ENCODE data around the gene CGB1.
A peak's percentile ranks its signal among the peaks of the same experiment; 100 is the strongest.
"Not testable (repeated sequence)": the region's sequence is repeated elsewhere in the genome, so short reads cannot be mapped to it uniquely, and the experiment has no call there.

CGB1 gene

DNA sequence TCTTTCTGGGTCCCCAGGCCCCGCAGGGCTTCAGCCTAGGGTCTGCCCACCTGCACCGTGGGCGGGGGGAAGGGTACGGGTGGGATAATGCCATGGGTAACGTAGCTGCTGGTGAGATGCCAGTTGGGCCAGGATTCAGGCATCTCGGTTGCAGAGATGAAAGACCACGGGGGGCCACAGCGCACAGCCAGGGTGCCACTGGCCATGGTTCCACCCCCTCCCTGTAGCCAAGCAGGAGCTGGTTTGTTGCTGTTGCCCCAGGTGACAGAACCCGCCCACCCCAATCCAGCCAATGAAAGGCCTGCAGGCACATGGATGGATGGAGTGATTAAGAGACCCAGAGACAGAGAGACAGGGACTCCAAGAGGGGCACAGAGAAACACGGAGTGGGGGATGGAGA is 21.9 kb upstream of the CGB1 start:
- ATAC-seq (no peak), DNase-seq (peak; percentile 36)

DNA sequence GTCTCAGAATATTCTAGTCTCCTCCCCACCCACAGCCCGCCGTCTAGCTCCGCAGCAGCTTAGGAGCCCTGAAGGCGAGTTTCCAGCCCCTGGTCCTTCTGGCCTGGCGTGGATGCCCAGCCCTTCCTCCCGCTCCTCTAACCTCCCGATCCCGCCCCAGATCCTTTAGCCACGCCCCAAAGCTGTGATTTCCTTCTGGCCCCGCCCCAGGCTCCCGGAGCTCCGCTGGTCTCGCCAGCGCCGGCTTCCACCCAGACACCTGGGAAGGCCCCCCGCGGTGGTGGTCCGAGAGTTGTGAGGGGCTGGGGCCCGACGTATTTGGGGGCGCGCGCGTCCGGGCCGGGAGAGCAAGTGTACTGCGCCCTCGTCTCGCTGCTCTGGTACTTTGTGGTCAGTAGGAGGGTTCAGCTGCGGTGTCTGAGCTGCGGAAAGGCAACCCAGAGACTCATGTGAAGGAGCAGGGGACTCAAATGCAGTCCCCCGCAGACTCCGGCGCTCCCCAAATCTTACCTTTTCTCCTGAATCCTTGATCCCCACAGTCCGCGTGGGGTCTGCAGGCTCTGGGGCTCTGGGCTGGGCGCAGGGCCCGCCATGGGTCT is 21.0 kb upstream of the CGB1 start, which contains the start of gene CGB7:
Gene CGB7, minus strand, starts transcription at position 114 of the 599 bp plus-strand sequence. CDS start 2,374 bp downstream, outside the sequence.
- peak; percentile 56 for DNase-seq
- peak; percentile 41 for ATAC-seq

DNA sequence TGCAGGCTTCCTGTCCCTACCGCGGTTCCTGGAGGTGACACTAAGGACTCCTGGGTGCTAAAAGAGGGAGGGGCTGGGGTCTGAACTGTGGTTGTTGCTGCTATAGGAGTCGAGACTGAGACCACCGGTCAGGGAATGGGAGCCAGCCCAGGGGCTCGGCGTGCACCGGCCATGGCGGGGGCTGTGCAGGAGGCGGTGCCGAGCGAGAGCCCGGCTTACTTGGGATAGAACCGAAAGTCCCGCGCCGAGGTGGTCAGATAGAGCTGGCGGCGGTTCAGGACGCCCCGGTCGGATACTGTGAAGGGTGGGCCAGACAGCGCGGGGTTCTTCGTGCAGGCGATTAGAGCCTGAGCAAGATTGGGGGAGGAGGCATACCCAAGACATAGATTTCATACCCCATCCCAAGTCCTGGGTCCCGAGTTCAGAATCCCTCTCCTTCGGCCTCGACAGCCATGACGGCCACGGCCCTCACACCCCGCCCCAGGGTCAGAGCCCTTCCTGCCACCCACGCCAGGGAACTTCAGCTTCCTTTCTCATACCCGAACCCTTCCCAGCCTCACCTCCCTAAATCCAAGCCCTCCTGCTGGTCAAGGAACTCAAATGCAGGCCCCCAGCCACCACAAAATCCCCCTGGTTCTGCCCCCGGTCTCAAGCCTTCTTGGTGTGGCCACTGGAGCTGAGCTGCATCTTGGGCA is 20.4 kb upstream of the CGB1 start:
- DNase-seq, ATAC-seq: not testable (repeated sequence)

- ATAC-seq (peak; percentile 68), DNase-seq (peak; percentile 68)
Measured at GRCh38 chr19:49056101-49056901, 19.6 kb upstream of the CGB1 start.

DNA sequence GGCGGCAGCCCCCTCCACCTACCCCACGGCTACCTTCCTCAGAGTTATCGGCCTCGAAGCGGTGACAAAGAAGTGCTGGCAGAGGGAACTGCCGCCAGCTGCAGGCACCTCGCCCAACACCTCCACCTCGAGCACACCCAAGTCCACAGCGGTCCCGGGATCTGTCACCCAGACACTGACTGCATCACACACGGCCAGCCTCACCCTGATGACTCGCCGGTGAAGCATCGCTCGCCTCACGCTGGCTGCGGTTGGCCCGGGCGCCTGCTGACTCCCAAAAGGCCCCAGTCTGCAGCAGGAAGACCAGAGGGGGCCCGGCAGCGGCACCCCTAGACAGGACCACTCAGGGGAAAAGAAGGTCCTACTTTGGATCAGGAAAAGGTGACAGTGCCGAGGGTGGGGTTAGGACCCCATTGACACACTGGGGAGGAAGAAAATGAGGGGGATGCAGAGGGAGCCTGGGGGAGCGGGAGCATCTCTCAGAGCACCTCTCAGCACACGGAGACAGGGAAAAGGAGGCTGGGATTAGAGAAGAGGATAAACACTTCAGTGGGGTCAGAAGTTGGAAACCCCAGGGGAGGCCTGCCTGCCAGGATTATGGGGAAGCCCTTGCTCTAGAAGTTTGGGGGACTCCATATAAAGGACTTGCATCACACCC is 13.8 kb upstream of the CGB1 start:
- DNase-seq, ATAC-seq: not testable (repeated sequence)

DNA sequence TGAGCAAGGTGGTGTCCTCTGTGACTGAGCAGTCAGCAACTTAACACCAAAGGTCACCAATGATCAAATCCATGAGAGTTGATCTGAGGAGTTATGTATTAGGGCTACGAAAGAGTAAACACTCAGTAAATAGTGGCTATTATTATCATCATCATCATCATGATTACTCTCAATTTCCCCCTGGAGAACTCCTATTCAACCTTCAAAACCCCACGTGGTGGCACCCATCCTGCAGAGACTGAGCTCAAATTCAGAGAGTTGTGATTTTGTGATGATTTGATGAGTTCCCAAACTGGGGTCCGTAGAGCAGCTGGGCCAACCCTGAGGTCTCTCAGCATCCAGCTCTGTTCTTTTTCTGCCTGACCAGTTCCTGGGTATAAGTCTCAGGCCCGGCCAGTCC is 13.1 kb upstream of the CGB1 start:
- not testable (repeated sequence) for DNase-seq, ATAC-seq

GRCh38 chr19:49049011-49049410 is 12.3 kb upstream of the CGB1 start, which contains the start of gene CGB8:
CGB8 (minus strand) TSS chr19:49049111; CDS start chr19:49048739, 372 bp downstream.
- DNase-seq, ATAC-seq: not testable (repeated sequence)

DNA sequence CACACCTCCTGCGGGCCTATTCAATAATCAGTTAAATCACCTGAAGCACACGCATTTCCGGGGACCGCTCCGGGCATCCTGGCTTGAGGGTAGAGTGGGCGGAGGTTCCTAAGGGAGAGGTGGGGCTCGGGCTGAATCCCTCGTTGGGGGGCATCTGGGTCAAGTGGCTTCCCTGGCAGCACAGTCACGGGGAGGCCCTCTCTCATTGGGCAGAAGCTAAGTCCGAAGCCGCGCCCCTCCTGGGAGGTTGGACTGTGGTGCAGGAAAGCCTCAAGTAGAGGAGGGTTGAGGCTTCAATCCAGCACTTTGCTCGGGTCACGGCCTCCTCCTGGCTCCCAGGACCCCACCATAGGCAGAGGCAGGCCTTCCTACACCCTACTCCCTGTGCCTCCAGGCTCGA is 6.9 kb upstream of the CGB1 start, which contains the start of gene CGB5:
Gene CGB5, plus strand, starts transcription at position 301 of the 400 bp plus-strand sequence. CDS start 362 bp downstream, outside the sequence.
- not testable (repeated sequence) for DNase-seq, ATAC-seq

DNA sequence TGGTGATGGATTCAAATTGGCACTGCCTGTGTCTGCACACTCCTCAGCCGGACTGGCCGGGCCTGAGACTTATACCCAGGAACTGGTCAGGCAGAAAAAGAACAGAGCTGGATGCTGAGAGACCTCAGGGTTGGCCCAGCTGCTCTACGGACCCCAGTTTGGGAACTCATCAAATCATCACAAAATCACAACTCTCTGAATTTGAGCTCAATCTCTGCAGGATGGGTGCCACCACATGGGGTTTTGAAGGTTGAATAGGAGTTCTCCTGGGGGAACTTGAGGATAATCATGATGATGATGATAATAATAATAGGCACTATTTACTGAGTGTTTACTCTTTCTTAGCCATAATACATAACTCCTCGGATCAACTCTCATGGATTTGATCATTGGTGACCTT is 6.0 kb upstream of the CGB1 start:
- ATAC-seq, DNase-seq: not testable (repeated sequence)

DNA sequence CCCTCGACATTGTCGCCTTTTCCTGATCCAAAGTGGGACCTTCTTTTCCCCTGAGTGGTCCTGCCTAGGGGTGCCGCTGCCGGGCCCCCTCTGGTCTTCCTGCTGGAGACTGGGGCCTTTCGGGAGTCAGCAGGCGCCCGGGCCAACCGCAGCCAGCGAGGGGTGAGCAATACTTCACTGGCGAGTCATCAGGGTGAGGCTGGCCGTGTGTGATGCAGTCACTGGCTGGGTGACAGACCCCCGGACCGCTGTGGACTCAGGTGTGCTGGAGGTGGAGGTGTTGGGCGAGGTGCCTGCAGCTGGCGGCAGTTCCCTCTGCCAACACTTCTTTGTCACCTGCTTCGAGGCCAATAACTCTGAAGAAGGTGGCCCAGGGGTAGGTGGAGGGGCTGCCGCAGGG is 5.5 kb upstream of the CGB1 start:
- DNase-seq, result no peak
- ATAC-seq, result no peak

- not testable (repeated sequence) for ATAC-seq, DNase-seq
Measured at GRCh38 chr19:49039736-49040135, 3.0 kb upstream of the CGB1 start.

DNA sequence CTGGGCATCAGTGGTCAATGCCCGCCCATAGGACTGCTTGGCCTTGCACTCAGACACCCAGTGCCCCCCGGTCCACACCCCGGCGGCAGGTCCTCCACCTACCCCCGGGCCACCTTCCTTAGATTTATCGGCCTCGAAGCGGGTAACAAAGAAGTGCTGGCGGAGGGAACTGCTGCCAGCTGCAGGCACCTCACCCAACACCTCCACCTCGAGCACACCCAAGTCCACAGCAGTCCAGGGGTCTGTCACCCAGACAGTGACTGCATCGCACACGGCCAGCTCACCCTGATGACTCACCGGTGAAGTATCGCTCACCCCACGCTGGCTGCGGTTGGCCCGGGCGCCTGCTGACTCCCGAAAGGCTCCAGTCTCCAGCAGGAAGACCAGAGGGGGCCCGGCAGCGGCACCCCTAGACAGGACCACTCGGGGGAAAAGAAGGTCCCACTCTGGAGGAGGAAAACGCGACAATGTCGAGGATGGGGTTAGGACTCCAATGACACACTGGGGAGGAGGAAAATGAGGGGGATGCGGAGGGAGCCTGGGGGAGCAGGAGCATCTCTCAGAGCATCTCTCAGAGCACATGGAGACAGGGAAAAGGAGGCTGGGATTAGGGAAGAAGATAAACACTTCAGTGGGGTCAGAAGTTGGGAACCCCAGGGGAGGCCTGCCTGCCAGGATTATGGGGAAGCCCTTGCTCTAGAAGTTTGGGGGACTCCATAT is 2.0 kb upstream of the CGB1 start:
- not testable (repeated sequence) for ATAC-seq, DNase-seq

- not testable (repeated sequence) for ATAC-seq, DNase-seq
Measured at GRCh38 chr19:49038111-49038510, 1.4 kb upstream of the CGB1 start.

DNA sequence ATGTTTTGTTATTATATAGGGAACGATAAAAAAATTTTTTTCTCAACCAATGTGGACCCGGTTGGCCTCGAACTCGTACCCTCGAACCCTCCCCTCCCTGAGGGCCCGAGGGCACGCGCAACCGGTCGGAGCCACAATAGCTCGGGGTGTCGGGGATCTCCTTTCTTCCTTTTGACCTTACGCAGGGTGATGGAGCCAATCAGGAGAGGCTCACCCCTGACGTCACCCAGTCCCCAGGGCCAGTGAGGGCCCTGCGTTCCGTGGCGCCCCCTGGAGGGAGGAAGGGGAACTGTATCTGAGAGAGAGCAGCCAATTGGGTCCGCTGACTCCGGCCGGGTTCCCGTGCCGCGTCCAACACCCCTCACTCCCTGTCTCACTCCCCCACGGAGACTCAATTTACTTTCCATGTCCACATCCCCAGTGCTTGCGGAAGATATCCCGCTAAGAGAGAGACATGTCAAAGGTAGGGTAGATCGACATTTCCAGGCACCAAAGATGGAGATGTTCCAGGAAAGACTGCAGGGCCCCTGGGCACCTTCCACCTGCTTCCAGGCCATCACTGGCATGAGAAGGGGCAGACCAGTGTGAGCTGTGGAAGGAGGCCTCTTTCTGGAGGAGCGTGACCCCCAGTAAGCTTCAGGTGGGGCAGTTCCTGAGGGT is 4.9 kb downstream of the CGB1 start, which contains the start of gene CGB2:
Gene CGB2, plus strand, starts transcription at position 249 of the 660 bp plus-strand sequence. Its CDS starts 206 bp downstream, at position 455.
- peak; percentile 76 for ATAC-seq
- DNase-seq, result peak; percentile 79

DNA sequence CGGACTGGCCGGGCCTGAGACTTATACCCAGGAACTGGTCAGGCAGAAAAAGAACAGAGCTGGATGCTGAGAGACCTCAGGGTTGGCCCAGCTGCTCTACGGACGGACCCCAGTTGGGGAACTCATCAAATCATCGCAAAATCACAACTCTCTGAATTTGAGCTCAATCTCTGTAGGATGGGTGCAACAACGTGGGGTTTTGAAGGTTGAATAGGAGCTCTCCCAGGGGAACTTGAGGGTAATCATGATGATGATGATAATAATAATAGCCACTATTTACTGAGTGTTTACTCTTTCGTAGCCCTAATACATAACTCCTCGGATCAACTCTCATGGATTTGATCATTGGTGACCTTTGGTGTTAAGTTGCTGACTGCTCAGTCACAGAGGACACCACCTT is 6.4 kb downstream of the CGB1 start:
- DNase-seq, ATAC-seq: not testable (repeated sequence)

- DNase-seq, ATAC-seq: not testable (repeated sequence)
Measured at GRCh38 chr19:49029749-49030148, 6.9 kb downstream of the CGB1 start.

DNA sequence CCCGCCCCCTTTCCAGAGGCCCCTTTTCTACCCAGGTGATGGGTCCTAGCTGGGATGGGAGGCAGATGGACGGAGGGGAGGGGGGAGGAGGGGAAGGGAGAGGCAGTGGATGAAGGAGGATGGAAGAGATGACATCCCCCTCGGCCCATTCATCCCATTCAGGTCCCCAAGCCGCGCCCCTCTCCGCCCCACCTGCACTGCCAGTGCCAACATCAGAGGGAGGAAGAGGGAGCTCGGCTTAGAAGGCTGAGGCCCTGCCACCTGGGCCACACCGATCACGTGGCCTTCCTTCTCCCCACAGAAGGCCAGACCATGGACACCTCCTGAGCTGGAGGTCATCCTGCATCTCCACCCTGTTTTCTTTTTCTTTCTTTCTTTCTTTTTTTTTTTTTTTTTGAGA is 8.0 kb downstream of the CGB1 start:
- DNase-seq, result not testable (repeated sequence)

DNA sequence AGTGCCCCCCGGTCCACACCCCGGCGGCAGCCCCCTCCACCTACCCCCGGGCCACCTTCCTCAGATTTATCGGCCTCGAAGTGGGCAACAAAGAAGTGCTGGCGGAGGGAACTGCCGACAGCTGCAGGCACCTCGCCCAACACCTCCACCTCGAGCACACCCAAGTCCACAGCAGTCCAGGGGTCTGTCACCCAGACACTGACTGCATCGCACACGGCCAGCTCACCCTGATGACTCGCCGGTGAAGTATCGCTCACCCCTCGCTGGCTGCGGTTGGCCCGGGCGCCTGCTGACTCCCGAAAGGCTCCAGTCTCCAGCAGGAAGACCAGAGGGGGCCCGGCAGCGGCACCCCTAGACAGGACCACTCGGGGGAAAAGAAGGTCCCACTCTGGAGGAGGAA is 11.1 kb downstream of the CGB1 start:
- ATAC-seq, DNase-seq: not testable (repeated sequence)

More for the DNA sequence above, 8.0 kb downstream of the CGB1 start:
- ATAC-seq, result not testable (repeated sequence)

DNA sequence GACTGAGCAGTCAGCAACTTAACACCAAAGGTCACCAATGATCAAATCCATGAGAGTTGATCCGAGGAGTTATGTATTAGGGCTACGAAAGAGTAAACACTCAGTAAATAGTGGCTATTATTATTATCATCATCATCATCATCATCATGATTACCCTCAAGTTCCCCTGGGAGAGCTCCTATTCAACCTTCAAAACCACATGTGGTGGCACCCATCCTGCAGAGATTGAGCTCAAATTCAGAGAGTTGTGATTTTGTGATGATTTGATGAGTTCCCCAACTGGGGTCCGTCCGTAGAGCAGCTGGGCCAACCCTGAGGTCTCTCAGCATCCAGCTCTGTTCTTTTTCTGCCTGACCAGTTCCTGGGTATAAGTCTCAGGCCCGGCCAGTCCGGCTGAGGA is 11.6 kb downstream of the CGB1 start:
- not testable (repeated sequence) for ATAC-seq, DNase-seq

DNA sequence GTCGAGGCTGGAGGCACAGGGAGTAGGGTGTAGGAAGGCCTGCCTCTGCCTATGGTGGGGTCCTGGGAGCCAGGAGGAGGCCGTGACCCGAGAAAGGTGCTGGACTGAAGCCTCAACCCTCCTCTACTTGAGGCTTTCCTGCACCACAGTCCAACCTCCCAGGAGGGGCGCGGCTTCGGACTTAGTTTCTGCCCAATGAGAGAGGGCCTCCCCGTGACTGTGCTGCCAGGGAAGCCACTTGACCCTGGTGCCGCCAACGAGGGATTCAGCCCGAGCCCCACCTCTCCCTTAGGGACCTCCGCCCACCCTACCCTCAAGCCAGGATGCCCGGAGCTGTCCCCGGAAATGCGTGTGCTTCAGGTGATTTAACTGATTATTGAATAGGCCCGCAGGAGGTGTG is 12.5 kb downstream of the CGB1 start, which contains the start of gene CGB3:
Gene CGB3, minus strand, starts transcription at position 101 of the 400 bp plus-strand sequence. CDS start 362 bp downstream, outside the sequence.
- DNase-seq, ATAC-seq: not testable (repeated sequence)
